GM10248 (cell line): ENCODE measurements around the gene TRIM71.

ENCODE experiments used
- CTCF ChIA-PET: fragments of 300-600 bp; sonication (Branson Sonifier 250); formaldehyde crosslinking; extraction: SDS; loops from one replicate; lab custom pipeline; 2021; ENCODE audit warnings: antibody characterized with exemption; lab: Yijun Ruan, JAX
- POLR2A ChIA-PET: fragments of 350-650 bp; sonication (Branson Sonifier 250); formaldehyde crosslinking; extraction: SDS; loops from one replicate; lab custom pipeline; 2020; ENCODE audit warnings: antibody characterized with exemption; lab: Yijun Ruan, JAX
- DNase-seq: peaks from one replicate; pipeline ENCODE4 v3.0.0; 2012; ENCODE audit errors: extremely low spot score
- TF ChIP-seq, protein P1 (sequence below): IDR thresholded peaks from 2 replicates; pipeline ENCODE4 v1.5.1; 2012; ENCODE audit warnings: mild to moderate bottlenecking, low read depth; ENCODE audit errors: extremely low read depth, missing control alignments, control extremely low read depth

TRIM71 gene

DNA sequence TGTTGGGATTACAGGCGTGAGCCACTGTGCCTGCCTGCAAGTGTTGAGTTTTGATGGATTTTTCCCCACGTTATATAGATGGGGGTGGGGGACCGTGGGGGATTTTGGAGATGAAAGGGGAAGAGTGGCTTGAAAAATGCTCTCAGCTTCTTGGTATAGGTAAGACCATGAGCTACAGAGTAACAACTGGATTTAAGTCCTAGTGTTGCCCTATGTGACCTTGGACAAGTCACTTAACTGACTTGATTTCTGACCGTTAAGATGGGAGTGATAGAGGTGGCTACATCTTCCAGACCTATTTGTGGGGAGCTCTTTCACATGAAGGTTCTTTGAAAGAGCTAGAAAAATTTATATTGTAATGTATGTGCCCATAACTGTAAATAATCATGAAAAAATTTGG lies 13.3 kb downstream of the TRIM71 start:
- TF ChIP-seq, protein P1, sequence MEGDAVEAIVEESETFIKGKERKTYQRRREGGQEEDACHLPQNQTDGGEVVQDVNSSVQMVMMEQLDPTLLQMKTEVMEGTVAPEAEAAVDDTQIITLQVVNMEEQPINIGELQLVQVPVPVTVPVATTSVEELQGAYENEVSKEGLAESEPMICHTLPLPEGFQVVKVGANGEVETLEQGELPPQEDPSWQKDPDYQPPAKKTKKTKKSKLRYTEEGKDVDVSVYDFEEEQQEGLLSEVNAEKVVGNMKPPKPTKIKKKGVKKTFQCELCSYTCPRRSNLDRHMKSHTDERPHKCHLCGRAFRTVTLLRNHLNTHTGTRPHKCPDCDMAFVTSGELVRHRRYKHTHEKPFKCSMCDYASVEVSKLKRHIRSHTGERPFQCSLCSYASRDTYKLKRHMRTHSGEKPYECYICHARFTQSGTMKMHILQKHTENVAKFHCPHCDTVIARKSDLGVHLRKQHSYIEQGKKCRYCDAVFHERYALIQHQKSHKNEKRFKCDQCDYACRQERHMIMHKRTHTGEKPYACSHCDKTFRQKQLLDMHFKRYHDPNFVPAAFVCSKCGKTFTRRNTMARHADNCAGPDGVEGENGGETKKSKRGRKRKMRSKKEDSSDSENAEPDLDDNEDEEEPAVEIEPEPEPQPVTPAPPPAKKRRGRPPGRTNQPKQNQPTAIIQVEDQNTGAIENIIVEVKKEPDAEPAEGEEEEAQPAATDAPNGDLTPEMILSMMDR, result no peak
- DNase-seq, result no peak
- ChIA-PET CTCF (interaction anchor here (0.7 to 1.4 kb wide), 3 partner anchors 10 to 50 kb away, joined by 3 to 5 read pairs (median 4); no protein-coding TSS in a partner anchor), POLR2A (no interaction called here)

DNA sequence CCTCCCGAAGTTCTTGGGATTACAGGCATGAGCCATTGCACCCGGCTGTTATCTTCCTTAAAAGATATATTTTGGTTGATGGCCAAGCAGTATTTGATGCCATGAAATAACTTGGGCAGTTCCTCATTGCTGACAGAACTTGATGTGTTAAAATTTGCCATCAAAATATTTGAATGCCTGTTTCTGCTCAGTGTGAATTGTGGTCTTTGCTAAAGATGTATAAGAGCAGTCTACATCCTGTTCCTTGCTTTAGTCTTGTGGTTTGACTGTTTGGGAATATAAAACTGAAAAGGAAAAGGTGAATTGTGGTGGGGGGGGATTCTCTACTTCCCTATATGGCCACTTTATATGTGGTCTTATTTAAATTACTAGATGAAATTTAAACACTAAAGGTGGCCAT lies 14.0 kb downstream of the TRIM71 start:
- ChIA-PET CTCF (interaction anchor here (0.7 to 1.4 kb wide), 2 partner anchors 12 to 51 kb away, joined by 4 to 5 read pairs; no protein-coding TSS in a partner anchor), POLR2A (no interaction called here)
- no peak for DNase-seq
- TF ChIP-seq, protein P1, result no peak

DNA sequence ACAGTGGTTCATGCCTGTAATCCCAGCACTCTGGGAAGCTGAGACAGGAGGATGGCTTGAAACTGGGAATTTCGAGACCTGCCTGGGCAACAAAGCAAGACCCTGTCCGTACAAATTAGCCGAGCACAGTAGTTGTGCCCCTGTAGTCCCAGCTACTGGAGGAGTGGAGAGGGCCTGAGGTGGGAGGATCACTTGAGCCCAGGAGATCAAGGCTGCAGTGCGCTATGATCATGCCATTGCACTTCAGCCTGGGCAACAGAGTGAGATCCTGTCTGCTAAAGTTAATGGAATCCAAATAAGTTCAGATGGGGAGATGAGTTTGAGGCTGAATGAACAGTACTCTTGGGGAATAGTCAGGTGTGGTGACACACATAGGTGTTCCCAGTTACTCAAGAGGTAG lies 14.4 kb downstream of the TRIM71 start:
- no peak for DNase-seq
- ChIA-PET POLR2A (no interaction called here), CTCF (interaction anchor here (1.4 kb wide), 1 partner anchor 11 kb away, joined by 4 read pairs; no protein-coding TSS in a partner anchor)
- TF ChIP-seq, protein P1, result no peak

DNA sequence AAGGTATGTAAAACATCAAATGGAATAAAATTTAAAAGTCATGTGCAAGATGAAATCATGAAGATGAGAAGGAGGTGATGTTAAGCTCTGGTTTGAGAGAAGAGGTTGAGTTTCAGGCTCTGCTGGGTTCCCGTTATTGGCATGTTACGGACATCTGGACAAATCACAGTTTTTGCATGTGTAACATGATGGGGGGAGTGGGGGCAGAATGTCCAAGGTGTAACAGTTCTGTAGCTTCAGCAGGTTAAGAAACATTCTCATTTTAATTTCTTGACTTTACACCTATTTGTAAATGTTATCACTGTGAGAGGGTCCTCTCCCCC lies 17.2 kb downstream of the TRIM71 start:
- ChIA-PET POLR2A (no interaction called here), CTCF (interaction anchor here (1.2 kb wide), 1 partner anchor 10 kb away, joined by 3 read pairs; no protein-coding TSS in a partner anchor)

DNA sequence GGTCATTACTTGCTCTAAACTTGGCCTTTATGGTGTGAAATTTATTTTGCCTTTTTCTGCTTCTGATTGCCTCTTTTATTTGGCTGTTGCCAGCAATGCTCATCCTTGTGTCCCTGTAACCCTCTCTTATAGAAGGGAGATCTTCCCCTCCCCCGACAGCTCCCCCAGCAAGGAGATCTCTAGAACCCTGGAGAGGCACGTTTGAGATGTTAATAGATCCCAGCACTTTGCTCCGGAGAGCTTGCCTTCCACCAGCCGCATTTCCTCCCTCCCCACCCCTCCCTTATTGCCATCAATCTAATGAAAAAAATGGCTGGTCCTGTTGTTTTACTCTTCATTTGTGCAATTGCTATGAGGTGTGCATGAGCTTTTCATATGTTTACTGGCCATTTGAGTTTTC lies 18.2 kb downstream of the TRIM71 start:
- no peak for DNase-seq
- CTCF ChIA-PET, result interaction anchor here (1.2 kb wide), 1 partner anchor 9 kb away, joined by 3 read pairs; no protein-coding TSS in a partner anchor
- TF ChIP-seq, protein P1, result no peak
- POLR2A ChIA-PET, result no interaction called here

More for the DNA sequence above, 17.2 kb downstream of the TRIM71 start:
- TF ChIP-seq, protein P1, result no peak
- no peak for DNase-seq

DNA sequence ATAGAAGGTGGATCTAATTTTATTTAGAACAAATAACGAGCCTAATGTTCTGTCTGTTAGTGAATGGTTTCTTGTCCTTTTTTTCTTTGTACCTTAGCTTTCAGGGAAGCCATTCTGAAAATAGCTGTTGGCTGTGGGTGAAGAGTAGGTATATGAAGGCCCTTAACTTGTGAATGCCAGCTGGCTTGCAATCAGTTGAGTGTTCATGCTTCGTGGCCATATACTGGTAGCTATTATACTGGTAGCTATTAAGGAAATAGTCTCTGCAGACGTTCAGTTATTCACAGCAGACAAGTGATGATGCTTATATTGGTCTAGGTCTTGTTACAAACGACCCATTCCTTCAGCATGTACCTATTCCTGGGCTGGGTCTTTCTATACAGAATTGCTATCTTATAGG lies 18.8 kb downstream of the TRIM71 start:
- TF ChIP-seq, protein P1, result no peak
- POLR2A ChIA-PET, result no interaction called here
- CTCF ChIA-PET, result no interaction called here
- DNase-seq, result no peak
